ENCODE results near the gene PP2D1.

- TF ChIP-seq, protein P1, sequence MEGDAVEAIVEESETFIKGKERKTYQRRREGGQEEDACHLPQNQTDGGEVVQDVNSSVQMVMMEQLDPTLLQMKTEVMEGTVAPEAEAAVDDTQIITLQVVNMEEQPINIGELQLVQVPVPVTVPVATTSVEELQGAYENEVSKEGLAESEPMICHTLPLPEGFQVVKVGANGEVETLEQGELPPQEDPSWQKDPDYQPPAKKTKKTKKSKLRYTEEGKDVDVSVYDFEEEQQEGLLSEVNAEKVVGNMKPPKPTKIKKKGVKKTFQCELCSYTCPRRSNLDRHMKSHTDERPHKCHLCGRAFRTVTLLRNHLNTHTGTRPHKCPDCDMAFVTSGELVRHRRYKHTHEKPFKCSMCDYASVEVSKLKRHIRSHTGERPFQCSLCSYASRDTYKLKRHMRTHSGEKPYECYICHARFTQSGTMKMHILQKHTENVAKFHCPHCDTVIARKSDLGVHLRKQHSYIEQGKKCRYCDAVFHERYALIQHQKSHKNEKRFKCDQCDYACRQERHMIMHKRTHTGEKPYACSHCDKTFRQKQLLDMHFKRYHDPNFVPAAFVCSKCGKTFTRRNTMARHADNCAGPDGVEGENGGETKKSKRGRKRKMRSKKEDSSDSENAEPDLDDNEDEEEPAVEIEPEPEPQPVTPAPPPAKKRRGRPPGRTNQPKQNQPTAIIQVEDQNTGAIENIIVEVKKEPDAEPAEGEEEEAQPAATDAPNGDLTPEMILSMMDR (conservative IDR thresholded peaks at IDR 0.05 in 1 of 2, IDR thresholded peaks at IDR 0.05 in 1 of 2; ENCODE audit: low read depth in 1 of 2, low read length in 2 of 2) = no peak
- no peak for TF ChIP-seq EZH2 (IDR thresholded peaks at IDR 0.05; ENCODE audit: low read length, missing control alignments)
These were observed 74.4 kb downstream of the PP2D1 start for GRCh38 chr3:19937459-19938294.
